ENCODE measurements around the gene CCDC136. TPM values are rescaled to one million over a fixed set of nuclear protein-coding genes. Genes with fewer than 3 reads are reported as not detected.

The CCDC136 gene
- total and polyA plus RNA-seq, 3 donors from 2014 or later = 265 to 564 (median 553) TPM

DNA sequence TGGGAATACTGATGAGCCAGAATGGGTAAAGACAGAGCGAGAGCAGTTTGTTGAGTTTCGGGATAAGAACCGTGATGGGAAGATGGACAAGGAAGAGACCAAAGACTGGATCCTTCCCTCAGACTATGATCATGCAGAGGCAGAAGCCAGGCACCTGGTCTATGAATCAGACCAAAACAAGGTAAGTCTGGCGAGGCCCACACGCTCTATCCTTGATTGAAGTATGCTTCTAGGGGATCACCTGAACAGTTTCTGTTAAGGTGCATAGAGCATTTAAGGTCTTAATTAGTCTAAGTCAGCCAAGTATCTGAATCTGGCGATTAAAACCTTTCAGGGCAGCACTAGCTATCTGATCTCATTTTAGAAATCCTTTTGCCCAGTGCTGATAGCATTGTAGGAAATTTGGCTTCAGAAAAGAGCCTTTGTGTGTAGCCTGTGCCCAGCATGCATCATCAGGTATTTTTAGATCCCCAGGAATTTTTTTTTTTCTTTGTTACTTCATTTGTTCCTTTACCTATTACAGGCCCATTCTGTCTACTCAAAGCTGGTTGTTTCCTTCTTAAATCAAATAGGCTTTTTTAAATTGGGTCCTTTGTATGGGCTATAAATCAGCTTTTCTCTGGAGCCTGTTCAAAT lies 24.2 kb upstream of the CCDC136 start:
- Histone ChIP-seq H3K36me3 (ENCODE audit: low read depth, missing control alignments) (no peaks in the 10 kb centered on the region), H3K9me3 (no peaks in the 10 kb centered on the region), H3K27ac (no peak overlapping the region), H3K4me3 (no peak overlapping the region), H3K4me1 (no peaks in the 10 kb centered on the region), H3K27me3 (no peaks in the 10 kb centered on the region)
- TF ChIP-seq CTCF (IDR thresholded peaks at IDR 0.05) (no peak), POLR2A (IDR thresholded peaks at IDR 0.05) (no peak)
- DNase-seq = no peak
- intact Hi-C loops (cut with DNase I; ENCODE audit: low total_unique reads) = loop anchor here (10.0 kb wide), 1 partner anchor 107 kb away; no protein-coding TSS in a partner anchor
- 91 to 95% methylated on average over 6 of the region's 6 CpGs for WGBS, 2 donors

GRCh38 chr7:128770233-128770632 lies 21.5 kb upstream of the CCDC136 start:
- Histone ChIP-seq H3K9me3 (no peaks in the 10 kb centered on the region), H3K4me3 (no peak overlapping the region), H3K4me1 (no peaks in the 10 kb centered on the region), H3K36me3 (ENCODE audit: low read depth, missing control alignments) (no peaks in the 10 kb centered on the region), H3K27me3 (no peaks in the 10 kb centered on the region), H3K27ac (no peak overlapping the region)
- WGBS, 2 donors = 58 to 64% methylated on average over 2 of the region's 2 CpGs
- DNase-seq = no peak
- TF ChIP-seq POLR2A (IDR thresholded peaks at IDR 0.05) = no peak
- TF ChIP-seq CTCF (IDR thresholded peaks at IDR 0.05) = no peak
- intact Hi-C loops (cut with DNase I; ENCODE audit: low total_unique reads) = no loop called here

DNA sequence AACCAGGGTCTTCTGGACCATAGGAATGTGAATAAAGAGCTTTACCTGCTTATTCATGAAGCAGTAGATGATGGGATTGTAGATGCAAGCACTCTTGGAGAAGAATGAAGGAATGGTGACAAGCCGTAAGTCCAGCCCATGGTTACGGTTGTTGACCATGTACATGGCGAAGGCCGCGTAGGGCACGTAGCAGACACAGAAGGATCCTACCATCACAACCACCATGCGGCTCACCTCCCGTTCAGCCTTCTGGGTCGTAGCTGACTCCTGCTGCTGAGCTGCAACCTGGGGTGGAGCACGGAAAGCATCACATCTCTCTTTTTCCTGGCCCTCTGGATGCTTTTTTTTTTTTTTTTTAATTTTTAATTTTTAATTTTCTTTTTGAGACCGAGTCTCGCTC lies 18.2 kb upstream of the CCDC136 start:
- intact Hi-C loops (cut with DNase I; ENCODE audit: low total_unique reads) = no loop called here
- no peak overlapping the region for H3K4me3 ChIP-seq
- TF ChIP-seq CTCF (IDR thresholded peaks at IDR 0.05) = no peak
- TF ChIP-seq POLR2A (IDR thresholded peaks at IDR 0.05) = no peak
- no peaks in the 10 kb centered on the region for H3K4me1 ChIP-seq
- DNase-seq = no peak
- WGBS, 2 donors = 95 to 98% methylated on average over 12 of the region's 12 CpGs
- no peak overlapping the region for H3K27ac ChIP-seq
- no peaks in the 10 kb centered on the region for H3K27me3 ChIP-seq
- no peaks in the 10 kb centered on the region for H3K36me3 ChIP-seq (ENCODE audit: low read depth, missing control alignments)
- no peaks in the 10 kb centered on the region for H3K9me3 ChIP-seq

DNA sequence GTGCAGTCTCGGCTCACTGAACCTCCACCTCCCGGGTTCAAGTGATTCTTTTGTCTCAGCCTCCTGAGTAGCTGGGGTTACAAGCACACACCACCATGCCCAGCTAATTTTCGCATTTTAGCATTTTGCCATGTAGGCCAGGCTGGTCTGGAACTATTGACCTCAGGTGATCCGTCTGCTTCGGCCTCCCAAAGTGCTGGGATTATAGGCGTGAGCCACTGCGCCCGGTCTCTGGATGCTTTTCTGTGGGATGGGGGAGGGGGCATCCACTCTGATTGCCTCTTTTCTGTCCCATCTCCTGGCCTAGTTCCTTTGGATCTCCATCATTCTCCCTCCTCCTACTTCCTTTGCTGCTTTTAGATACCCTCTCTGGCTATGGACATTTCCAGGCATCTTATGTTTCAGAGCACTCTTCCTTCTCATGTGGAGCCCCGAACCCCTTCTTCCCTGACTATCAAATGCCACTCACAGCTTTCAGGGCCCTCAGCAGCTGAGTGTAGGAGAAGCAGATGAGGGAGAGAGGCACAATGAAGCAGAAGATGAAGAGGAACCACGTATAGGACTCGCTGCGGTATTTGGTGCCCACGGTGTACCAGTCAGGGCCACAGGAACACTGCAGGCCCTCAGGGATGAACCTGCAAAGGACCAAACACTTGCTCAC lies 17.6 kb upstream of the CCDC136 start:
- 88 to 89% methylated on average over 13 of the region's 13 CpGs for WGBS, 2 donors
- intact Hi-C loops (cut with DNase I; ENCODE audit: low total_unique reads) = no loop called here

More for the DNA sequence above, 17.6 kb upstream of the CCDC136 start:
- Histone ChIP-seq H3K9me3 (no peaks in the 10 kb centered on the region), H3K4me3 (no peak overlapping the region), H3K27me3 (no peaks in the 10 kb centered on the region), H3K36me3 (ENCODE audit: low read depth, missing control alignments) (no peaks in the 10 kb centered on the region), H3K4me1 (no peaks in the 10 kb centered on the region), H3K27ac (no peak overlapping the region)
- no peak for DNase-seq
- no peak for TF ChIP-seq CTCF (IDR thresholded peaks at IDR 0.05)
- TF ChIP-seq POLR2A (IDR thresholded peaks at IDR 0.05) = no peak

All from testis (tissue), 3 donors.